Activated CD4-positive, alpha-beta memory T cell treated with anti-CD3 and anti-CD28 coated beads for 36 hours (primary cell): ENCODE results near the gene TMBIM6. TPM values are rescaled to one million over a fixed set of nuclear protein-coding genes. Genes with fewer than 3 reads are reported as not detected.
"Not testable (repeated sequence)": the region's sequence is repeated elsewhere in the genome, so short reads cannot be mapped to it uniquely, and the experiment has no call there.

Experiments used
- CTCF ChIA-PET: fragments of 350-600 bp; sonication (Branson Sonifier 250); formaldehyde crosslinking; loops from one replicate; lab custom pipeline; 2021; ENCODE audit warnings: antibody characterized with exemption, inconsistent platforms; lab: Charles Lee
- POLR2A ChIA-PET: fragments of 350-600 bp; sonication (Branson Sonifier 250); formaldehyde crosslinking; loops from one replicate; lab custom pipeline; 2021; ENCODE audit warnings: antibody characterized with exemption; lab: Charles Lee
- DNase-seq: peaks from one replicate; pipeline ENCODE4 v3.0.0-alpha.2; 2020
- H3K27ac Mint-ChIP-seq: one replicate; pipeline ENCODE4 v1.8.0; 2021; ENCODE audit warnings: mixed read lengths
- H3K27me3 Mint-ChIP-seq: one replicate; pipeline ENCODE4 v1.8.0; 2021; ENCODE audit warnings: mixed read lengths
- H3K36me3 Mint-ChIP-seq: one replicate; pipeline ENCODE4 v1.8.0; 2021; ENCODE audit warnings: mixed read lengths
- H3K4me1 Mint-ChIP-seq: one replicate; pipeline ENCODE4 v1.8.0; 2021; ENCODE audit warnings: low read depth, mixed read lengths
- H3K4me3 Mint-ChIP-seq: one replicate; pipeline ENCODE4 v1.8.0; 2021; ENCODE audit warnings: mild to moderate bottlenecking, mixed read lengths
- H3K9me3 Mint-ChIP-seq: one replicate; pipeline ENCODE4 v1.8.0; 2021; ENCODE audit warnings: mixed read lengths
- intact Hi-C: fragments of 100-400 bp; cut with micrococcal nuclease; formaldehyde crosslinking; loops from one replicate; pipeline ENCODE4 v1.15.1; 2023
- total RNA-seq, 2 experiments: library from RNA; stranded (reverse); gene quantifications; one replicate each; pipeline ENCODE4 v1.2.3, GENCODE V29; 2021

TMBIM6 gene
- total RNA-seq, 2 experiments from 2014 or later: 481 to 486 TPM

DNA sequence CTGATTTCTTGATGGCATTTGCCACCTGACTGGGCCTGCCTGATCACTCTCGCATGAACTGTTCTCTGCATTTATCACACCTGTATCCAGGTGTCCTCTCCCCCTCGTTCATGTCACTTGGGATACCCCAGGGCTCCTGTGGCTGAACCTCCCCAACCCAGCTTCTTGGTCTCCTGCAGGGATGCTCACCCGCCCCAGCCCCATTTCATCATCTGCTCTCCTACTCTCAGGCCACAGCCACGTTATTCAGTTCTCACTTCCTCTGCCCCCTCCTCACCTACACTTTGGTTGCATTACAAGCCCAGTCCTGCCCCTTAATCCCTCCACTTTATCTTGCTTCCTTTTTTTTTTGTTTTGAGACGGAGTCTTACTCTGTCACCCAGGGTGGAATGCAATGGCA lies 35.5 kb downstream of the TMBIM6 start:
- Mint-ChIP-seq H3K36me3 (no peaks in the 10 kb centered on the region), H3K4me1 (peaks cover 13% of the 10 kb centered on the region), H3K4me3 (no peak overlapping the region), H3K27me3 (peaks cover 16% of the 10 kb centered on the region), H3K27ac (no peak overlapping the region), H3K9me3 (no peaks in the 10 kb centered on the region)
- POLR2A ChIA-PET: interaction anchor here (2.4 kb wide), 1 partner anchor 35 kb away, joined by 6 read pairs; the partner anchor contains the start of gene TMBIM6
- no peak for DNase-seq
- intact Hi-C loops: loop anchor here (1.0 to 2.0 kb wide), 4 partner anchors 62 to 279 kb away; no protein-coding TSS in a partner anchor
- CTCF ChIA-PET: interaction anchor here (0.8 to 2.7 kb wide), 19 partner anchors 12 to 216 kb away, joined by 3 to 79 read pairs (median 10); partner anchors contain the start of genes AQP5, FMNL3 and TMBIM6

DNA sequence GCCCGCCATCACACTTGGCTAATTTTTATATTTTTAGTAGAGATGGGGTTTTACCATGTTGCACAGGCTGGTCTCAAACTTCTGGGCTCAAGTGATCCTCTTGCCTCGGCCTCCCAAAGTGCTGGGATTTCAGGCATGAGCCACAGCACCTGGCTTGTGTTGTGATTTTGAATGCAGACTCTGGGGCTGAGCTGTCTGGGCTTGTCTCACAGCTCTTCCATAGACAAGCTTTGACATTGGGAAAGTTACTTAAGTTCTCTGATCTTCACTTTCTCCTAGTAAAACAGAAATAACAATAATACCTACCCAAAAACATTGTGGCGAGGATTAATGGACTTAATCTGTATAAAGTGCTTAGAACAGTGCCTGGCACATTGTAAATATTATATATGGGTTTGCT lies 36.0 kb downstream of the TMBIM6 start:
- H3K36me3 Mint-ChIP-seq: no peaks in the 10 kb centered on the region
- ChIA-PET CTCF (interaction anchor here (0.5 to 3.8 kb wide), 54 partner anchors 8 to 330 kb away, joined by 3 to 79 read pairs (median 5); partner anchors contain the start of genes AQP5, FMNL3, NCKAP5L and TMBIM6), POLR2A (interaction anchor here (2.4 kb wide), 1 partner anchor 36 kb away, joined by 6 read pairs; the partner anchor contains the start of gene TMBIM6)
- H3K27ac Mint-ChIP-seq: no peak overlapping the region
- no peaks in the 10 kb centered on the region for H3K9me3 Mint-ChIP-seq
- no peak overlapping the region for H3K4me3 Mint-ChIP-seq
- intact Hi-C loops: loop anchor here (2.0 kb wide), 1 partner anchor 189 kb away; no protein-coding TSS in a partner anchor
- DNase-seq: no peak
- H3K27me3 Mint-ChIP-seq: peaks cover 18% of the 10 kb centered on the region
- H3K4me1 Mint-ChIP-seq: peaks cover 13% of the 10 kb centered on the region

- Mint-ChIP-seq H3K9me3 (no peaks in the 10 kb centered on the region), H3K27ac (no peak overlapping the region), H3K36me3 (no peaks in the 10 kb centered on the region), H3K27me3 (peaks cover 18% of the 10 kb centered on the region), H3K4me3 (no peak overlapping the region), H3K4me1 (peaks cover 13% of the 10 kb centered on the region)
- peak; percentile 84 for DNase-seq
- intact Hi-C loops: loop anchor here (1.0 to 2.0 kb wide), 3 partner anchors 15 to 189 kb away; partner anchors contain the start of gene TMBIM6
- ChIA-PET POLR2A (interaction anchor here (2.4 kb wide), 1 partner anchor 37 kb away, joined by 6 read pairs; the partner anchor contains the start of gene TMBIM6), CTCF (interaction anchor here (0.5 to 3.8 kb wide), 62 partner anchors 9 to 329 kb away, joined by 3 to 79 read pairs (median 5); partner anchors contain the start of genes AQP5, FMNL3, NCKAP5L and TMBIM6)
These were observed 36.7 kb downstream of the TMBIM6 start for GRCh38 chr12:49777800-49778748.

- POLR2A ChIA-PET: no interaction called here
- Mint-ChIP-seq H3K4me3 (no peak overlapping the region), H3K9me3 (no peaks in the 10 kb centered on the region), H3K4me1 (peaks cover 13% of the 10 kb centered on the region), H3K27ac (no peak overlapping the region), H3K36me3 (no peaks in the 10 kb centered on the region), H3K27me3 (peaks cover 28% of the 10 kb centered on the region)
- CTCF ChIA-PET: interaction anchor here (1.5 to 3.8 kb wide), 4 partner anchors 17 to 134 kb away, joined by 7 to 13 read pairs (median 11); no protein-coding TSS in a partner anchor
- no peak for DNase-seq
- intact Hi-C loops: loop anchor here (2.0 kb wide), 1 partner anchor 17 kb away; no protein-coding TSS in a partner anchor
These were observed 38.2 kb downstream of the TMBIM6 start for GRCh38 chr12:49779581-49779980.

DNA sequence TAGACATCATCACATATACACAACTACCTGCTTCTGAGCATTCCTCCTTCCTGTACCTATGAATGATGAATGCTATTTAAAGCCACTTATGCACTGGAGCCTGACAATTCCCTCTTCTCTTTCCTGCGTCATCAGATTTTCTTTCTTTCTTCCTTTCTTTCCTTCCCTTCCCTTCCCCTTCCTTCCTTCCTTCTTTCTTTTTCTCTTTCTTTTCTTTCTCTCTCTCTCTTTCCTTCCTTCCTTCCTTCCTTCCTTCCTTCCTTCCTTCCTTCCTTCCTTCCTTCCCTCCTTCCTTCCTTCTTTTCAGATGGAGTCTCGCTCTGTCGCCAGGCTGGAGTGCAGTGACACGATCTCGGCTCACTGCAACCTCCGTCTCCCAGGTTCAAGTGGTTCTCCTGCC lies 39.6 kb downstream of the TMBIM6 start:
- H3K9me3 Mint-ChIP-seq, H3K36me3 Mint-ChIP-seq, DNase-seq, POLR2A ChIA-PET, H3K27ac Mint-ChIP-seq, H3K4me3 Mint-ChIP-seq, intact Hi-C loops: not testable (repeated sequence)
- peaks cover 13% of the 10 kb centered on the region for H3K4me1 Mint-ChIP-seq
- CTCF ChIA-PET: interaction anchor here (1.2 to 3.8 kb wide), 5 partner anchors 18 to 186 kb away, joined by 3 to 12 read pairs (median 7); partner anchors contain the start of gene TMBIM6
- peaks cover 28% of the 10 kb centered on the region for H3K27me3 Mint-ChIP-seq

GRCh38 chr12:49783917-49784676 lies 42.7 kb downstream of the TMBIM6 start:
- H3K36me3 Mint-ChIP-seq: no peaks in the 10 kb centered on the region
- H3K4me3 Mint-ChIP-seq: no peak overlapping the region
- no peak for DNase-seq
- H3K9me3 Mint-ChIP-seq: no peaks in the 10 kb centered on the region
- POLR2A ChIA-PET: interaction anchor here (1.6 kb wide), 1 partner anchor 43 kb away, joined by 3 read pairs; the partner anchor contains the start of gene TMBIM6
- intact Hi-C loops: no loop called here
- CTCF ChIA-PET: interaction anchor here (0.8 to 1.6 kb wide), 2 partner anchors 42 to 54 kb away, joined by 4 read pairs; partner anchors contain the start of gene TMBIM6
- peaks cover 28% of the 10 kb centered on the region for H3K27me3 Mint-ChIP-seq
- H3K4me1 Mint-ChIP-seq: no peaks in the 10 kb centered on the region
- no peak overlapping the region for H3K27ac Mint-ChIP-seq

DNA sequence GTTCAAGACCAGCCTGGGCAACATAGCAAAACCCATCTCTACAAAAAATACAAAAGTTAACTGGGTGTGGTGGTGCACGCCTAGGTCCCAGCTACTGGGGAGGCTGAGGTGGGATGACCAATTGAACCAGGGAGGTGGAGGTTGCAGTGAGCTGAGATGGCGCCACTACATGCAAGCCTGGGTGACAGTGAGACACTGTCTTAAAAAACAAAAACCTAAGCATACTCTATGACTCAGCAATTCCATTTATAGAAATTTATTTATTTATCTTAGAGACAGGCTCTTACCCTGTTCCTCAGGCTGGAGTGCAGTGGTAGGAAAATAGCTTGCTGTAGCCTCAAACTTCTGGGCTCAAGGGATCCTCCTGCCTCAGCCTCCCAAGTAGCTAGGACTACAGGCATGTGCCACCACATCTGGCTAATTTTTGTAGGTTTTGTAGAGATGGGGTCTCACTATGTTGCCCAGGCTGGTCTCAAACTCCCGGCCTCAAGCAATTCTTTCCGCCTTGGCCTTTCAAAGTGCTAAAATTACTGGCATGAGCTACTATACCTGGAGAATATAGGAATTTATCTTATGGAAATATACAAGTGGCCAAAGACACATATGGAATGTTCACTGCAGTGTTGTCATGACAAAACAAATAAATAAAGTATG lies 43.5 kb downstream of the TMBIM6 start:
- H3K27me3 Mint-ChIP-seq: peaks cover 22% of the 10 kb centered on the region
- ChIA-PET CTCF (interaction anchor here (0.6 kb wide), 1 partner anchor 12 kb away, joined by 3 read pairs; no protein-coding TSS in a partner anchor), POLR2A (interaction anchor here (1.6 kb wide), 1 partner anchor 43 kb away, joined by 3 read pairs; the partner anchor contains the start of gene TMBIM6)
- intact Hi-C loops: no loop called here
- no peak overlapping the region for H3K4me3 Mint-ChIP-seq
- no peaks in the 10 kb centered on the region for H3K4me1 Mint-ChIP-seq
- H3K27ac Mint-ChIP-seq: no peak overlapping the region
- DNase-seq: no peak
- no peaks in the 10 kb centered on the region for H3K36me3 Mint-ChIP-seq
- H3K9me3 Mint-ChIP-seq: no peaks in the 10 kb centered on the region

DNA sequence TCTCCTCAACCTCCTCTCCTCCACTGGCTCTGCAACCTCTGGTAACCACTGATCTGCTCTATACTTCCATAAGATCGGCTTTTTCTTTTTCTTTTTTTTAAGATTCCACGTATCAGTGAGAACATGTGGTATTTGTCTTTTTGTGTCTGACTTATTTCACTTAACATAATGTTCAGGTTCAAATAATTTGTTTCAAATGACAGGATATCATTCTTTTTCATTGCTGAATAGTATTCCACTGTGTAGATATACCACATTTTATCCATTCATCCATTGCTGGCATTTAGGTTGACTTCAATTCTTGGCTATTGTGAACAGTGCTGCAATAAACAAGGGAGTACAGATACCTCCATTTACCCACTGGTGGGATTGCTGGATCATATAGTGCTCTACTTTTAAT lies 46.3 kb downstream of the TMBIM6 start:
- no peak for DNase-seq
- ChIA-PET POLR2A (no interaction called here), CTCF (interaction anchor here (0.6 kb wide), 2 partner anchors 234 to 993 kb away, joined by 3 read pairs; no protein-coding TSS in a partner anchor)
- H3K27me3 Mint-ChIP-seq: peaks cover 10% of the 10 kb centered on the region
- intact Hi-C loops: no loop called here
- H3K27ac Mint-ChIP-seq: no peak overlapping the region
- H3K36me3 Mint-ChIP-seq: no peaks in the 10 kb centered on the region
- H3K4me1 Mint-ChIP-seq: no peaks in the 10 kb centered on the region
- H3K4me3 Mint-ChIP-seq: no peak overlapping the region
- H3K9me3 Mint-ChIP-seq: no peaks in the 10 kb centered on the region

- CTCF ChIA-PET: interaction anchor here (0.7 to 1.1 kb wide), 2 partner anchors 12 to 77 kb away, joined by 3 read pairs; no protein-coding TSS in a partner anchor
- no peak overlapping the region for H3K4me3 Mint-ChIP-seq
- H3K36me3 Mint-ChIP-seq: no peaks in the 10 kb centered on the region
- no peak overlapping the region for H3K27ac Mint-ChIP-seq
- POLR2A ChIA-PET: no interaction called here
- intact Hi-C loops: no loop called here
- DNase-seq: no peak
- H3K27me3 Mint-ChIP-seq: no peaks in the 10 kb centered on the region
- H3K4me1 Mint-ChIP-seq: no peaks in the 10 kb centered on the region
- no peaks in the 10 kb centered on the region for H3K9me3 Mint-ChIP-seq
These were observed 48.6 kb downstream of the TMBIM6 start for GRCh38 chr12:49789992-49790391.

DNA sequence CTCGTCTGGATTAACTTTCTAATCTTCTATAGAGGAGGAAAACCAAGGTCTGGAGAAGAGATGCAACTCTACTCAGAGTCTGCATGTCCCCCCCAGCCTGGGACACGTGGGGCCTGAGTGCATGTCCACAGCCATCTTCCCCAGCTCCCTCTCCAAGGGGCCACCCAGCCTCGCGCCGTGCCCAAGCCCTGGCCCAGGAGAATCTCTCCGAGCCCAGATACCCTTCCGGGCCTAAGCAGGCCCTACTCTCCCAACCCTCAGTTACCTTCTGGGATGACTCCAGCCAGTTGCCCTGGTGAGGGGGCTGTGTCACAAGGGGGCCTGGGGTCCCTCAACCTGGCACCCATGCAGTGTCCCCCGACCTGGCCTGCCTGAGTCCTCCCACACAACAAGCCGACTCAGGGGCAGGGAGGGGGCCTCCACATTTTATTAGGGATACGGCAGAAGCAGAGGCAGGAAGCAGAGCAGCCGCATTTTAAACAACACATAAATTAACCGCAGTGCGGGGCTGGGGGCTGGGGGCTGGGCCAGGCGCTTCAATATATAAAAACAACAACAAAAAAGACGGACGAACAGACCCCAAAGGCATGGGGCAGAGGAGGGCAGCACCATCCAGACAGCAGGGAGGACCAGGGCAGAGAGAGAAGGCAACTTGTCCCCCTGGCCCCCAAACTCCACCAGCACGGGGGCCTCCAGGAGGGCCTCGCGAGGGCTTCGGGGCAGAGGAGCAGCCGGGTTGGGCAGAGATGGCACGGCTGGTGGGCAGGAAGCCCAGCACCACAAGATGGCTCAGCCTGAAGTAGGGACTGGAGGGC lies 49.6 kb downstream of the TMBIM6 start:
- CTCF ChIA-PET: interaction anchor here (0.7 to 1.1 kb wide), 2 partner anchors 13 to 76 kb away, joined by 3 read pairs; no protein-coding TSS in a partner anchor
- Mint-ChIP-seq H3K4me3 (no peak overlapping the region), H3K27ac (no peak overlapping the region), H3K36me3 (no peaks in the 10 kb centered on the region), H3K27me3 (no peaks in the 10 kb centered on the region), H3K4me1 (no peaks in the 10 kb centered on the region), H3K9me3 (no peaks in the 10 kb centered on the region)
- DNase-seq: no peak
- intact Hi-C loops: no loop called here
- POLR2A ChIA-PET: no interaction called here
